Activated CD8-positive, alpha-beta memory T cell treated with anti-CD3 and anti-CD28 coated beads, Interleukin-2, amount 50 U/mL, for 4 hours (primary cell): ENCODE results near the gene DAAM1.

ENCODE experiments used
- DNase-seq: peaks from one replicate; pipeline ENCODE4 v3.0.0-alpha.2; 2020

DAAM1 gene

DNA sequence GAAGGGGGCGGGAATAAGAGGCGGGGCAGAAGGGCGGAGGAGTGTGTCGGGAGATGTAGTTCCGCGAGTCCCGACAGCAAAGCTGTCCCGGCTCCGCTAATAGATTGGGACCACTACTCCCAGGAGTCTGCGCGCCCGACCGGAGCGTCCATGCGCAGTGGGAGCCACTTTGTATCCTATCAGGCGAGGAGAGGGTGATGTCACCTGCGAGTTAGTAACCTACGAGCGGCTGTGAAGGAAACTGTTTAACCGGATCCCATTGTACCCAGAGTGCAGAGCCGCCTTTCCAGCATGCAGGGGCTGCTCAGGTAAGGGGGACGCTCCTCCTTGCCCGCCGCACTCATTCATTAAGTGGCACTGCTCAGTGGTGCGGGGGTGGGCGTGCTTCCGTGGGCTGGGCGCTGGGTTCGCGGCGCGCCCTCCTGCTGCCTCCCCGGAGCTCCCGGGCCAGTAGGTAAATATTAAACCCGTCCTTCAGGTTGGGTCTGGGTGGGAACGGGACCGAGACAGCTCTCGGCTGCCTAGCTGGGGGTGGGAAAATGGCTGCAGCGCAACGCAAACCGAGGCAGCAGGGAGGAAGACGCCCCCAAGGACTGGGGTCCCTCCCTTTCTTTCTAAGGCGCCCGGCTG, at the start of gene DAAM1:
TSS of gene DAAM1 (plus strand) at position 207 of the 630 bp plus-strand sequence. CDS start 74,811 bp downstream, outside the sequence.
- DNase-seq: peak; percentile 92

DNA sequence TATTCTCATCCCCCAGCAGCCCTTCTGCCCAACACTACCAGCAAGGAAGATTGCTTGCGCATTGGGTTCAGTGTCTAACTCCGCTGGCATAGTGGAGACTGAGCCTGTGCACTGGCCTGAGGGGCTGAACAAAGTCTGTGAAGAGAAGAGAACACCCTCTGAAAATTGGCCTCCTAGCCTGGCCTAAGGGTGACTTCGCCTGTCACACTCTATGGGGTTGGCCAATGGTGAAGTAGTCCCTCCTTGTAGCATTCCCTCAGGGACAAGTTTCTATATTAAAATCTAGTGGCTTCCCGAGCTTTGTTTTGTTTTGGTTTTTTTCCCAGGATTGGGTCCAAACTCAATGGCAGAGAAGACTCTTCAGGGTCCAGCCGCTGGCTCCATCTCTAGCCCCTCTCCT, 49.1 kb upstream of the DAAM1 start:
- DNase-seq: no peak

DNA sequence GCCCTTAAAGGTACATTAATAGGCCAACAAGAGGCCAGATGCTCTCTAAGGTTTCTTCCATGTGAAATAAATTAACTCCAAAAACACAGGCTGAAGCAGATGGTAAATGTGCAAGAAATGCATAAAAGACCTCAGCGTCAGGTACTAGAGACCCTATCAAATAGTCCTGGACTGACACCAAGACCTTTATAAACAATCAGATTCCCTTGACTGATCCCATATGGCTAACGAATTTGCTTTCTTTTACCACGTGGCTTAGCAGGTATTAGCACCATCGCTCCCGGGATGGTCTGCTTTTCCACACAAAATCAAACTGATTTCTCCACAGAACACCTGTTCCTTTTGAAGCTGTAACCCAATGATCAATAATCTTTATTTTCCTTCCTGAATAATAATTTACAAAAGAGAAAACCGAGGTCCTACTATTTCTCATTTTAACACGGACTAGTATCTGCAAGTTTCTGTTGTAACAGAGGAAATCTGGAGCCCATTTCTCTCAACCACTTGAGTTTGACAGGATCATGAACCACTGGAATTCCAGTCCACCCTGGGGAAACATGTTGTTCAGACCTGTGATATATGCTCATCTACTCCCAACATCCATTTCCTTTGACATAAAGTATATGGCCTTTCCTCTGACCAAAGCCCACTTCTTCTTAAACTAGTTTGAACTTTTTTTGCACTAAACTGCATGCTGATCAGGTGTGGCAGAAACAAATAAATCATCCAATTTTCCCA, 48.2 kb upstream of the DAAM1 start:
- DNase-seq: no peak

DNA sequence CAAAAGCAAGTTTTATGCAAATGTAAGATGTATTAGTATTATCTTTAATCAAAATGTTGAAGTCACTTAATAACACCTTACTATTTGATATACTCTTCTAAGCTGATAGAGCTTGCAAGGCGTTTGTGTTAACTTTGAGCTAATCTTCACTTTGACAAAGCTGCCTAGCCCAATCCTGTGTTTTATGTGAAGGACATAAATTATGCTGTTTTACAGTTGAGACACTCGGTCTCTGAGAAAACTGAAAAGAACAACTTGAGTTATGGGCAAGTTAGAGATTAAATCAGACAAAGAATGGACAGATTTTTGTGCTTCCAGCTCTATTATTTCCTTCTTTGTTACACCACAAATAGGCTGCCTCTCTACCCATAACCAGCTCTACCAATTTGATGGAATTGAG, 42.0 kb upstream of the DAAM1 start:
- no peak for DNase-seq

DNA sequence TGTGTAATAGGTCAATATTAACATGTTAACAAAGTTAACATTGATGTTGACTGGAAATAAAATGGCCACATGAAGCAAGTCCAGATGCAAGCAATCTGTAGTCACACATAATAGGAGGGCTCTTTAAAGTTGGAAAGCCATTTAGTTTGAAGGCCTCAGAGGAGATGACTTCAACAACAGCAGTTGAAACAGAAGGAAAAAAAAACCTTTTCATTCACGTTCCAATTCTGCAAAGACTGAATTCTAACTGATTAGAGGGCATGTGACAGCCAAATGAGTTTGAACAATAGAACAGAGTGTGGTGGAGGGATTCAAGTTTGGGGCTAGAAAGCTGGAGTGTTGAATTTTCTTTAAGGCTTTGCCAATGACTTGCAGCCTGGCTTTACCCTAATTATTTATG, 41.5 kb upstream of the DAAM1 start:
- no peak for DNase-seq

DNA sequence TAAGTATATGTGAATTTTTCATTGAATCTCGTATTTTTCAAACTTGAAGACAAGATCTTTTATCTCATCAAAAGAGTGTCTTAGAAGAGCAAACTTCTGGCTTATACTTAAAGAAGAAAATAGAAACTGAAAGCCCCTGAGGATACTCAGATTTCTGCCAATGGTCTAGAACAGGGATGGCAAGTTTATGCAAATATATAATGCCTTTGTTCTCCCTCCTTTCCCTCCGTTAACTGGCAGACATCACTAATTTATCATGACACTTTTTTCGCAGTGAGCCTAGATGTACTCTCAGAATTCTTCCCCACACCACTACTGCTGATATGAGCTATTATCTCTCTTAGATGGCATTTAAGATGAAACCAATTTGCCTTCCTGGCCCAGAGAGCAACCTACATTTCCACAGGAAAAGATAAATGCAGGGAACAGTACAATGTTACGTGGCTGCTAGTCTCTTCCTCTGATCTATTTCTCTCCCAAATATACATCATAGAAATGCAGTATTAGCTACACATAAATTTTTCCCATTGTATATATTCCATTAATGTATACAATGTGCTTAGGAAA, 40.0 kb upstream of the DAAM1 start:
- DNase-seq: no peak

DNA sequence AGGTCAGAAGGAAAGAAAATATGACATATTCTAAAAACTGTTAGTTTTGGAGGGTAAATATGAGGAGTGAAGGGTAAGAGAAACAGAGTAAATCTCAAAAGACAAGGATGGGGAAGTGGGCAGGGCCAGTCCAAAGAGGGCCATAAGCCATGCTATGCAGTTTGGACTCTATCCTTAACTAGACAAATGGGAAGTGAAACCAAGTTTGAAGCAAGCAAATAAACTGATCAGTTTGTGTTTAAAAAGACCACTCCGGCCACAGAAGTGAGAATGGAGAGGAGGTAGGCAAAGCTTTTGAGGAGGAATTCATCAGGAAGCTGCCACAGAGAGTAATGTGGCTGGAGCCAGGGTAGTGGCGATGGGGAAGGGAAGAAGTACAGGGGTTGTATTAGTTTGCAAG, 37.5 kb upstream of the DAAM1 start:
- no peak for DNase-seq

DNA sequence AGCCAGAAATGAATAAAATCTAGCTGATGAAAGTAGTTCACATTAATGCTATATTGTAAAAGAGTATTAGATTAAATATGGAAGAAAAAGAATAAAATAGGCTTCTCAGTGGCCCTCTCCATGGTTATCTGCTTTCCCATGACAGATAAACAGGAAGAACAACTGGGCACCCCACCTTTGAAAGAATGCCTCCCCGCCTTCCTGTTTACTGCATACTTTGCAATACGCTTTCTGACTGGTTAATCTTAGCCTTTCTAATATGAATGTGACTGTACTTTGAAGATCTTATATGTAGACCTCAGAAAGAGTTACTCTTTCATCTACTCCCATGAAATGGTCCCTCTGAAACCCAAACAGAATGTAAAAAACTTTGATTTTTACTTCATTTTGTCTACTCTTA, 34.1 kb upstream of the DAAM1 start:
- no peak for DNase-seq

DNA sequence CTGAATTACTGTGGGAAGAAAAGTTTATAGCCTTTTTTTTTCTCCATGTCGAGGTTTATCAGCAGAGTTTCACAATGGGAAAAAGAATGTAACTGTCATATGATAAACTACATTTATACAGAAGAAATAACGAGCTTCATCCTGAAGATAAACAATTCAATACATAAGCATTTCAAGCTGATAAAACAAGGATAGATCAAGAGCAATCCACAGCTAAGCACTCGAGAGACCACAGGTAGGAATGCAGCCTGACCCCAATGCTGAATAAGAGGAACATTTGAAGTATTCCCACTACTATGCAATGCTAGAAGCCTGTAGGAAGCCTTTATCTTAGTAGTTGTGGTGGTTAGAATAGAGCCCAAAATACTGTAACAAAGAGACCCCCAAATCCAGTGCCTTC, 32.6 kb upstream of the DAAM1 start:
- no peak for DNase-seq

DNA sequence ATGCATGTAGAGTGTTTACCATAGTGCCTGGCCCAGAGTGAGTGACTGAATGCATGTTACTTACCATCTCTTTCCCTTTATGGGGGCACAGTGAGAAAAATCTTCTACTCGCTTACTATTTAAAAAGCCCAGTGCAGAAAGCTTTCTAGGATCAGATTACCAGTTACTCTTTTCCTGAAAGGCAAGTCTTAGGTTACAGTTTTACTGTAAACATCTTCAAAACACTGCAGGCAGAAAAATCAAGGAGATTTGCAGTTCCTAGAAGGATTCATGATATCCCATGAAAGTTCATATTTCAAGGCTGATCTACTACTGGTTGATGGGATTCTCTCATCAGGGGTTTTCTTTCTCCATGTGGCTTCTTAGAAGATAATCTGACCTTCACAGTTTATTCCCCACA, 29.3 kb upstream of the DAAM1 start:
- no peak for DNase-seq

DNA sequence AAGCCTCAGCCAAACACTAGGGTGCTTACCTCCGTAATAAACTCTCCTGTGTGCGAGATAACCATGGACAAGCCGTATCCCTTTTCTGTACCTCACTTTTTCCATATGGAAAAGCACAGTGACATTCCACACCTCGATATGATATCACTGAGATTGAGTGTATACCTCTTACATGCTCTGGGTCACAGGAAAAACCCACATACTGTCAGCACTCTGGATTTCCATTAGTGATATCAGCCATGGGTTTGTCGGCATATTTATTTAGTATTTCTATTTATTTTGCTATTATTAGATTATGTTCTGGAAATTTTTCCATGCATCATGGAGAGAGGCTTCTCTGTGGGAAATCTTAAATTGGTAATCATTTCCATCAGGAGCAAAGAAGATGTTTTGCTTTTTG, 28.0 kb upstream of the DAAM1 start:
- no peak for DNase-seq

DNA sequence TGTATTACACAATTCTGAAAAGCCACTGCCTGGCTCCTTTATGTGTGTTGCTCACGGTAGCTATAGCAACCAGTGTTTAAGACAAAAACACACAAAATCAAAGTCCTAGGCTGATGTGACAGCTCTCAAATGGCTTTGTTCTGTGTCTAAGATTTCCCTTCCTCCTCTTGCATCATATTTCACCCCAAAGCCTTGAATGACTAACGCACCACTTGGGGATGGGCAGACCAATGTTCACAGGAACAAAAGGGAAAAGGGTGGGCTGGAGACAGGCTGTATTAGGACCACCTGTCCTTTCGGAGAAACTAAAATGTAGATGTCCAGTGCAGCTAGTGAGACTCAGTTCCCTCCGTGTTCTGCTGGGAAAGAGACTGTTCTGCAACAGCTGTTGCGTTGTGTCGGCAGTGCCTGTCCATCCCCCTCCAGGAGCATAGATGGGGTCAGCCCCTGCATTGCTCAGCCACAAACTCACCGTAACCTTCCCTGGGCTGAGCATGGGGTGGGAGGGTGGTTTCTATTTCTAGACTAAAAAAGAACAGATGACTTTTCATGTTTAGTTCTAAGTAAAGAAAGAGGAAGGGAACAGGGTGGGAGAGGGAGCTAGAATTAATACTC, 26.8 kb upstream of the DAAM1 start:
- no peak for DNase-seq

DNA sequence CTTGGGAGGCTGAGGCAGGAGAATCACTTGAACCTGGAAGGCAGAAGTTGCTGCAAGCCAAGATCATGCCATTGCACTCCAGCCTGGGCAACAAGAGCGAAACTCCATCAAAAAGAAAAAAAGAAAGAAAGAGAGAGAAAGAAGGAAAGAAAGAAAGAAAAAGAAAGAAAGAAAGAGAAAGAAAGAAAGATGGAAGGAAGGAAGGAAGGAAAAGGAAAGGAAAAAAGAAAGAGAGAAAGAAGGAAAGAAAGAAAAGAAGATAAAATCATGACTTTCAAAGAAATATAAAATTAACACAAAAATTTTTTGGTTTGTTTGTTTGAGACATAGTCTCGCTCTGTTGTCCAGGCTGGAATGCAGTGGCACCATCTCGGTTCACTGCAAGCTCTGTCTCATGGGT, 22.2 kb upstream of the DAAM1 start:
- DNase-seq: no peak

DNA sequence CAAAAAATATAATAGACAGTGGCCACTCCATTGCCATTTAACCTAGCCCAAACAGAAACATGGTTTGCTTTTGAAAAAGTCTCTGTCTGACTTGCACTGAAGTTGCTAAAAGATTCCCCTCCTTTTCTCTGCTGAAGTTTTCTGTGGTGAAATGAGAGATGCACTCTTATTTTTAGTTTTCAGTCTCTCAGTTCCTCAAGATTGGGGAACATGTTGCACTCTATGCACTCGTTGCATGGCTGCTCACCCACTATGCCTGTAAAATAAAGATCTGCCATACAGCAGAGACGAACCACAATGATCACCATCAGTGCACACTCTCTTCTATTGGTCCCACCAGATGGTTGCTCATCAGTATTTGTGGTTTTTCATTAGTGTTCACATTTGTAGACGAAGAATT, 13.1 kb upstream of the DAAM1 start:
- DNase-seq: no peak

DNA sequence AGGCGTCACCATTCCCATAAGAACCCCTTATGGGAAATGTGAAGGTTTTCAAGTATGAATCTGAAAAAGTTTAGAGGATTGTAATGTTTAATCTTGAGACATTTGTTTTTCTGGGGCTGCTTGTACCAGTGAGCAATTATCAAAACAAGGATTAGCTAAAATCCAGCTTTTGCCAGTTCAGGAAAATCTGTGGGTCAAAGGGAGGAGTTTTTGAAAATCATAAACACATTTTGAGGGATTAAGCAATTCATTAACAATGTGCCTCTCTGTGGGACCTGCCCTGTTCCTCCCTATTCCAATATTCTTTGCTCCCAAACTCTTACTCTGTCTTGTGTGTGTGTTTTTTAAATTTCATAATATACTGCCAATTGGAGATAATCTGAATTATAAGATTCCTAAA, 11.7 kb upstream of the DAAM1 start:
- no peak for DNase-seq

DNA sequence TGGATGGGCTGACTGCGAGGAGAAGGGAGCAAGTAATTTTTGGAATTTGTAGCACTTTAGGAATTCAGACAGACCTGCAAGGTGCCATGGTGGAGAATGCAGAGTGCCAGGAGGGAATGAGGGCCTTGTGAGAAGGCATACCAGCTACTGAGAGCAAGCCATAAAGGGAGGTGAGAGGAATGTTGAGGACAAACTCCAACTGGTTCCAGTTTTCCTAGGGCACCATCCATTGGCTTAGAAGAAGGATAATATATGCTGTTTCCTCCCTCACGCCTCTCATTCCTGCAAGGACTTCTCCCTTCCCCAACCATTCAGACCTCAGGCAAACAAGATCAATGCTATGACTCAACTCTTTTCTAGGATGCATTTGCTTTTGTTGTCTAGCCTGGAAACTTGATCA, 11.2 kb upstream of the DAAM1 start:
- DNase-seq: no peak

DNA sequence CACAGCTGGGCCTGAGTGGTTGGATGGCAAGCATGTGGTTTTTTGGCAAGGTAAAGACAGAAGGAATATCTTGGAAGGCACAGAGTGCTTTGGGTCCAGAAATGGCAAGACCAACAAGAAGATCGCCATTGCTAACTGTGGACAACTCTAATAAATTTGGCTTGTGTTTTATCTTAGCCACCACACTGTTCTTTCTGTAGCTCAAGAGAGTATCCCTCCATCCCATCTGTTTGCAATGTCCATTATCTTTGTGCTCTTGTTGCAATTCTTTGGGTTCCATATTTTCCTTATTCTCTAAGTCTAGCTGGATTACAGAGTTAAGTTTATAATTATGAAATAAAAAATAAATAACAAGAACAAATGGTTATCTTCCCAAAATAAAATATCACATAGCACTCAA, 6.7 kb upstream of the DAAM1 start:
- DNase-seq: no peak

DNA sequence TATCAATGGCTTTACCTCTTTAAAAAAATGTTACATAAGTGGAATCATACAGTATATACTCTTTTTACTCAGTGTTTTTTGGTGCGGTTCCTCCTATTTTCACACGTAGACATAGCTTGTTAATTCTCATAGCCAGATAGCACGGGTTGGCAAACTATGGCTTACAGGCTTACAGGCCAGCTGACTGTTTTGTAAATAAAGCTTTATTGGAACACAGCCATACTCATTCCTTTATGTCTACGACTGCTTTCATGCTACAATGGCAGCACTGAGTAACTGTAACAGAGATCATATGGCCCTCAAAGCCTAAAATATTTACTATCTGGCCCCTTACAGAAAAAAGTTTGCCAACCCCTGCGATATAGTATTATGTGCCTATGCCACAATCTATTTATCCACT, 5.8 kb upstream of the DAAM1 start:
- DNase-seq: no peak

DNA sequence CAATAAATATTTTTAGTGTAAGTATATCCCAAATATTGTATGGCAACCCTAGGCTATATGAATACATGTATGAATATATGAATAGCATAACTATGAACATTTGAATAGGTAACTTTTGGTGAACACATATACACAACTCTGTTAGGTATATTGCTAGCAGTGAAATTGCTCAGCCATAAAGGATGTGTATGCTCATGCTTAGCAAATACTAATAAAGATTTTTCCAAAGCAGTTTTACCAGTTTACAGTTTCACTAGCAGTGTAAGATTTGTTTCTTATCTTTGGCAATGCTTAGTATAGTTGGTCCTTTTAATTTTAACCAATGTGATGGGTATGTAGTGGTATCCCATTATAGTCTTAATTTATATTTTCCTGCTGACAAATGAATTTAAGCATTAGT, 5.3 kb upstream of the DAAM1 start:
- no peak for DNase-seq

DNA sequence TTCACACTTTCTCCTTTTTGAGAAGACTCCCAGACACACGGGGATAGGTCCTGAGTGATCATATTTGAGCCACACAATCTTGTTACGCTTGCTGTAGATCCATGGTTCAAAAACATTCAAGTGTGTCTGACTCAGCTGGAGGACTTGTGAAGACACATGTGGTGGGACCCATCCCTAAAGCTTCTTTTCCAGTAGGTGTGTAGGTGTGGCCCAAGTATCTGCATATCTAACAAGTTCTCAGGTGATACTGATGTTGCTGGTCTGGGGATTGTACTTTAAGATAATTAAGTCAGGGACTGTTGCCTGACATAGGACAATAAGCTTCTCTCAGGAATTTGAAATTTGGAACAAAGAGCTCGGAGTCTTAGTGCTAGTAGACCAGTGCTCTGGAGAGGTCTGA, 4.1 kb upstream of the DAAM1 start:
- no peak for DNase-seq

DNA sequence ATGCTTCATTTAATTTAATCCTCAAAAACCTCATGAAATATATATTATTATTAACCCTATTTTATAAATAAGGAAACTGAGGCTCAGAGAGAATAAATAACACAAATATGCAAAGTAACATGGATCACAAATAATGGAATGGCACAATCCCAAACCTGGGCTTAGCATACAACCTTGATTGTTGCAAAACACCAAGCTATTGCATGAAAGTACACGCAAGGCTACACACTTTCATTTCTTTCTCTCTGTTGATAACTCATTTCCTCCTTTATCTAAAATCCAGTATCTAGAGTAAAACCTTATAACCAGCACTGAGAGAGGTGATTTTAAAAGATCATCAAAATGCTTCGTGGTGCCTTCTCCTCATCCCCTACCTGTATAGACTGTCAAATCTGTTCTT, 2.8 kb upstream of the DAAM1 start:
- no peak for DNase-seq

DNA sequence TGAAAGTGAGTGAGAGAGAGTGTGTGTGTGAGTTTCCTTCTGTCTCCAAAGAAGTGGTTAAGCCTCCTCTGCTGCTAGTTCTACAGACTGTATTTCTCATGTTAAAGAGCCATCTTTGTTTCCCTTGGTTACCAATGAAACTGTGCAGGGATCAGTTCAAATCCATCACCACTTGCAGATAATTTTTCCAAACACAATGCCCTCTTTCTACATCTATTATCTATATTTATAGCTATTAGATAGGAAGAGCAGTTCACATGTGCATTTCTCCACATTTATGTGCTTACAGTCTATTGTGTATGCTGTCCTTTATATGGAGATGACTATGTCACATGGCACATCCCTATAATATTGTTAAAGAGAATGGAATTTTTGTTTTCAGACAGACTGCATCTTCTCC, 2.2 kb upstream of the DAAM1 start:
- no peak for DNase-seq

DNA sequence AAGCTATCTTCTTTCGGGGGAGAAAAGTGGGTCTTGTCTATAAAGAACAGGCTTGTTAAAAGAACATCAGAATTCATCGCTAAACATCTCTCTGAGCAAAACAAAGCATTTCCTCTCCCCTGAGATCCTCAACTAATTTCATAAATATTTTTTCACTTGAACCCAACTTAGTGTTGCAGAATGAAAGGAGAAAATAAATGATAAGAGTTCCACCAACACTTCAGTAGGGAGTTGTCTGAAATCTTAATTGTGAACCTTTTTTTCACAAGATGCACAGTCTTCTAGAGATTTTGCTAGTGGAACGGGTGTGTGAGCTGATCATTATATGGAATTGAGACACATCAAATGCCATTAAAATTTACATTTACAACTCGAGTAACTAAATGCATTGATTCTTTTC, 1.3 kb upstream of the DAAM1 start:
- no peak for DNase-seq

DNA sequence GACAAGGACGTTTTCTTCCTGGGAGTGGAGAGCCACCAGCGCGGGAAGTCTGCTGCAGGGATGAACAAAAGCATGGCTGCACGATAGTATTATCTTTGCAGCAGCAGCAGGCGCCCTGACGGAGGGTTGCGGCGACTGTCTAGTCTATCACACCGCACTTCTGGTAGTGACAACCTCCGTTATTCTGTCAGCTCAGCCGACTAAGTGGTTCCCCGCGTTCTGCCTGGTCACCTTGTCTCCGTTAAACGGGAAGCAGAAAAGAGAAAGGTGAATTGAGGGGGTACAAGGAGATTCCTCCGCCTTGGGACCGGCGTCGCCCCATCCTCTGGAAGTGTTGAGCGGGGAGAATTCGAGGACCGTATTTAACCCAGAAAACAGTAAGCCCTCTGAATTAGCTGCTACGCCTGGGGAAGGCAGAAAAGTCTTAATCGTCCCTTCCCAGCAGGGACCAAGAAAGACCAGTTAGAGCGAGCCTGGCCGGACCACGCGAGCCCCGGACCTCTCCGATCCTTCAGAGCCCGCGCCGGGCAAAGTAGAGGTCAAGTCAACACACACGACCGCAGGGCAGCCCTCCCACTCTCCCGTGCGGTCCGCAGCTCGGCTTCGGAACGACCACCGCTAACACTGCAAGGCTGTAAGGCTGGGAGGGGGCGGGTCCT, 536 bp upstream of the DAAM1 start:
- peak; percentile 29 for DNase-seq
